Measurements from ENCODE around the gene AFAP1.

Gene AFAP1

DNA sequence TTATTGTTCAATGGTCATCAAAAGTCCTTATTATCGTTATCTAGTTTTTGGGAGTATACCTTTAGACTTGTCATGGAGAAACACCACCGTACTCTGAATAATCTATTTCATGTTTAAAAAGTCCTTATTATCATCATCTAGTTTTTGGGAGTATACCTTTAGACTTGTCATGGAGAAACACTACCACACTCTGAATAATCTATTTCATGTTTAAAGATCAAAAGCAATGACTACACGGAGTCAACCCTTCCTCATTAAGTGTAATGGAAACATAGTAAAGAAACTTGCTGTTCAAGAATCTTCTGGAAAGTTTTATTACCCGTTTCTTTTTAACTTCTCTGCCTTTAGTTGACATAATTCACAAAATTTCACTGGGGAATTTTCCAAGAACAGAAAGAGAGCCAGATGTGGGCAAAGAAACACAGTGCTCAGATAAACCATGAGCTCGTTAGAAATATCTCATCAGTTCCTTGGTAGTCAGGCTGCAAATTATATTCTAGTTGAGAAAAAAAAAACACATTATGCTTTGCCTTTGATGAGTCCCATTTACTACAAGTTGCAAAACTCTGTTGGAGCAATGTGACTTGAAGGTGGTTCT lies 158.8 kb downstream of the AFAP1 start:
- no peak for DNase-seq

GRCh38 chr4:7779432-7779768 lies 160.3 kb downstream of the AFAP1 start:
- DNase-seq: no peak

DNA sequence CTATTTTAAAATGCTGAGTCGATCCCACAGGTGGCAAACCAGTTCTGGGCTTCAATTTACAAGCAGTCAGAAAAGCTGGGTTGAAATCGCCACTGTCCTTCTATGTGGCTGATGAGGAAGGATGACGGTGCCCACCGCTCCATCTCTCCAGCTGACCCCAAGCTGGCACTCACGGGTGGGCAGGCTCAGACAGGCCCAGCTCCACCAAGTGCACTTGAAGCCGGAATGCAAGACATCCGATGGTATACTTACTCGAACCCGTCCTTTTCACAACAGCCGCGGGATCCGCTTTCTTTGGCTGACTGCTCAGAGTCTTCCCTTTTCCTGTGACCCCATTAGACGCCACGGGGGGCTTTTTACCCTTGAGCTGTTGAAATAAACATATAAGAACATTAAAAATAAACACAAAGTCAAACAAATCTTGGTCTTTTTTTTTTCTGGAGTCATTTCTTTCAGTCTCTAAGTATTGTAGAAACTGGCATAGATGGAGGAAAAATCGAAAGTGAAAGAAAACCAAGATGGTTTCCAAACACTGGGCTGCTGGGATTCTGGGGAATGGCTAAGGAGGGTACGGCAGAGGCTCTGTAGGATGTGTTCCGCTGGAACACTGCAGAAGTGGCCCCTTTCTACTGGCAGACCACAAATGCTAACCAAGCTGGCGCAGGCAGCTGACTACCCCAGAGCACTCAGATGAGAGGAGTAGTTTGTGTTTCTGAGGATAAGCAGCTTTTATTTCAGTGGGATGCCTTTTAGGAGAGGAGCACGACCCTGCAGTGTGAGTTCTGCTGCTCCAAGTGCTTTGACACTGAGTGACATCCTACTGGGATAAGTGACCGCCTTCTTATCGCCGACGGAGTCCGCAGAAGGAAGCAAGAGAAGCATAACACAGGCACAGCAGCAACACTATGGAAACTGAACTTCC lies 160.9 kb downstream of the AFAP1 start:
- DNase-seq: no peak

GRCh38 chr4:7777871-7778509 lies 161.7 kb downstream of the AFAP1 start:
- no peak for DNase-seq

GRCh38 chr4:7777017-7777710 lies 162.5 kb downstream of the AFAP1 start:
- DNase-seq: no peak

DNA sequence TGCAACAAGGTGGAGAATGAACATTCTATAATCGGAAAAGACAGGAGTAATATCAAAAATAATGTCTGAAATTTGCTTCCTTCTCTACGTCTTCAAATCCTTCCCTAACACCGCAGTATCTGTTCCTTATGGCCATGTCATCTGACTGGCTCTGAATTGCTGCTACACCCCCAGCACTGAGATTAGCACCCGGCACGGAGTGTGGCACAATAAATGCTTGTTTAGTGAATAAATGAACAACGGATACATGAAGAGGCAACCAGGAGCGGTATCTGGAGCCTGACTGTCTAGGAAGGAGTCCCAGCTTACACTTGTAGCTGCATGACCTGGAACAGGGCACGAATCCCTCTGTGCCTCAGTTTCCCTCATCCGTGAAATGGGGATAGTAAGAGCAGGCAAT lies 164.3 kb downstream of the AFAP1 start:
- no peak for DNase-seq

DNA sequence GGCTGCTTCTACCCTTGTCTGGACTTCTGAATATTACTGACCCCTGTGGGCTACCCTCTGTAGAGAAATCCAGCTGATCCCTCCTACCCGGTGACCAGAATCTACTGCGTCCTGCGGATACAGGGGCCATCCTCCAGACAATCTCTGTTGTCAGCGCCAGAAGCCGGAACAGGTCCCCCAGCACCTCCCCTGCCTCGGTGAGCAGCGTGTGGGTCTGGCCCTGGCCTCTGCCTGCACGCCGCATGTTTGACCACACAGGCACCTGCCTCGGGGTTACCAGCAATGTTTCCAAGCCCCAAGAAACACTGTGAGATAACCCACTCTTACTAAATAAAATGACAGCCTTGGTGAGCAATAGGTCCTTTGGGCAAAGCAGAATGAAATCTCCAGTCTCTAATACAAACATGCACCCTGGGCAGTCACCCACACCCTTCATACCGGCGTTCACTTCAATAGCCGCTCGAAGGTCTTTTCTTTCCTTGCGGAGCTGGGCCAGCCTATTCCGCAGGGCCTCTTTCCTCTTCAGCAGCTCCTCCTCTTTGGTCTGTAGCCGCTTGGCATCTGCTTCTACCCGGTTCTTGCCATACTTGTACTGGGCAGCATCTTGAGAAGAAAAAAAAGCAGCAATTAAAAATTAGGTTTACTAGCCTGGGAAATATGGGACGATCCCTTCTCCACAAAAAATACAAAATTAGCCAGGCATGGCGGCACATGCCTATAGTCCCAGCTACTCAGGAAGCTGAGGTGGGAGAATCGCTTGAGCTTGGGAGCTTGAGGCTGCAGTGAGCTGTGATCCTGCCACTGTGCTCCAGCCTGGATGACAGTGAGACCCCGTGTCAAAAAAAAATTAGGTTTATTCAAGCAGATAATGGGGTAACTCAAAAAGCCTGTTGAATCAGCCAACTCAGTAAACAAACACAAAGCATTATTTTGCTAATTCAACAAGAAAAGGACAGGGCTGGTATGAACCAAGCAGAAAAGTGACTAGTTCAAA lies 165.1 kb downstream of the AFAP1 start:
- DNase-seq: no peak

DNA sequence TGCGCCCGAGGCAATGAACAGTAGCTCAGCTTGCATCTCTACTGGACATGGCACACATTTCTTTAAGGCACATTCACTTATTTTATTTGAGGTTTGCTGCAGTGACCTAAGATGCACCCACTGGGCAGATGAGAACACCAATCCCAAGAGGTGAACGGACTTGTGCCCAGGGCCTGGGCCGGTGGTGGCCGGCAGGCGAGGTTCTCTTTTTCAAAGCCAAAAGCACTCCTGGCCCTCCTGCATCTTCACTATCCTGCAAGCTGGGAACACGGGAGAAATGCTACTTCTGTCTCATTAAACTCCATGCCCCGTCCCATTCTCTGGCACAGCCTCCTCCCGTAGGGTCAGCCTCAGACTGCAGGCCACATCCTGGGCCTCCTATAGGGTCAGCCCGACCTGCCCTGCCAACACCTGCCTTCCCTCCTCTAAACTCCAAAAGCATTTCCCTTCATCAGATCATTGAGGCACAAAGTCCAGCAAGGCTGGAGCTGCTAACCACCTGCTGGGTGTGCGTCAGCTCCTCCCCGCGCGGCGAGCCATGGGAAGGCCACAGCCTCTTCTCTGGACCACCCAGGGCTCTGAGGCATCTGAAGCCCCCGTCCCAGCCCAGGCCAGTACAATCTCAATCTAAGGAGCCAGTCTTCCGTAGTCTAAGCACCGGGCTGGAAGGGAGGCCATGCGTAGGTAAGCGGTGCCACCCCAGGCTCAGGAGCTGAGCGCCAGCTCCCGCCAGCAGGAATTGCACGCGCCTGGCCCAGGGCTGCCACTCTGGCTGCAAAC lies 166.1 kb downstream of the AFAP1 start:
- DNase-seq: no peak

DNA sequence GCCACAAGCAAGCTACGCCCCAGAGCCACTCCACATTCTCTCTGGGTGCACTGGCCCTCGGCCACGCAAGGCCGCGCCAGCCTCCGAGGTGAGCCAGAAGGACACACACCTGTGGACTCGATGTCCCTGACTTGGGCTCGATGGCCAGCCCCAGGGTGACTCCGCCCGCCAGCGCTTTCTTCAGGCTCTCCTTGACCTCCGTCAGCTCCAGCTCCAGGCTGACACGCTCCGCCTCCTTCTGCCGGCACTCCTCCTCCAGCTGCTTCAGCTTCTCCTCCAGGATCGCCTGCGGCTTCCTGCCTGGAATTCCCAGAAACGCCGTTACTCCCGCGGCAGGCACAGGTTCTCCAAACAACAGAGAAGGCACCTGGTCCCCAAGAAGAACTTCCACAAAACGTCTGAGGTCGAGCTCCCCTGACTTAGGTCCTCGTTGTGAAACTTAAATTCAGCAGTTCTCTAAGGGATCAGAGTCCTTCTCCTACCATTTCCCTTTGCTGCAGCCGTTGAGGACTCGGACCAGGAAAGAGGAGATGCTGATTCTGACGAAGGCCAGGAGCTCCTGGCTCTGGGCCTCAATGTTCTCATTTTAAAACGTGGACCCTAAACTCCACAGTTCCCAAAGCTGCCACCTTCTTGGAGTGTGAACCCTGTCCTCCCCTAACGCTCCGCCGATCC lies 166.8 kb downstream of the AFAP1 start:
- DNase-seq: no peak

DNA sequence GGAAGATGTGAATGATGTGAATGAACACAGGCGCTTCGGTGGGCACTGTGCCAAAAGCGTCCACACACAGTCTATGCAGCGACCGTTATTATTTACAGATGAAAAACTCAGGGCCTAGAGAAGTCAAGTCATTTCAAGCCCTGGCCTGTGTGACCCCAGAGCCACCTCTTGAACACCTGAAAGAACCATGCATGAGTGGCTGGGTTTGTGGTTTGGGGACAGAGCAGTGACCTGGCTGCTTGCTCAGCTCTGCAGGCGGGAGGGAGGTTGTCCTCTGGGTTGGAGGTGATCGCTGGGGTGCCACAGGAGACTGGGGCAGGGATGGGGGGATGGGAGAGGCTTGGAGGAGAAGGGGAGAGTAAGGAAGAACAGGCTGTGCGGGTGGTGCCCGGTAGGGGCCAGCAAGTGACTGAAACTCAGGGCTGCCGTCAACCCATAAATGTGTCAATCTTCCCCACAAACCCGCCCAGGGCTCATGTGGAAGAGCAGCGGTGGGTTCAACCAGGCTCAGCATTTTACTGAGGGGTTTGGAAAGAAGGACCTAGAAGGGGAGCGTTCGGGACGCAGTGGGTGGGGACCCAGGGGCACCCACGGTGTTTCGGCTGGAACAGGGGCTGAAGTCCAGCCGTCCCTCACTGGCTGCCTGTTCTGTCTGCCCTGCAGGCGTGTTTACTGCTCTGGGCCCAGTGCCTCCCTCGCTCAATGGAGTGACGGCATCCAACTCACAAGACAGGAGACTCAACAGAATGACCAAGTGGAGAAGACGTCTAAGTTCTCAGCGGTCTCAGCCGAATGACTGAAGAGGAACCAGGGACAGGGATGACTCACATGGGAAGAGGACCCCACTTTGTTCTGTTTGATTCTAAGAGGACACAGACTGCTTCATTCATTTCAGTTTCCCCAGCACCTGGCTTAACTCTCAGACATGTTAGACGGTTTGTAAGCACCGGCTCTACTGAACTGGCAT lies 167.8 kb downstream of the AFAP1 start:
- no peak for DNase-seq

DNA sequence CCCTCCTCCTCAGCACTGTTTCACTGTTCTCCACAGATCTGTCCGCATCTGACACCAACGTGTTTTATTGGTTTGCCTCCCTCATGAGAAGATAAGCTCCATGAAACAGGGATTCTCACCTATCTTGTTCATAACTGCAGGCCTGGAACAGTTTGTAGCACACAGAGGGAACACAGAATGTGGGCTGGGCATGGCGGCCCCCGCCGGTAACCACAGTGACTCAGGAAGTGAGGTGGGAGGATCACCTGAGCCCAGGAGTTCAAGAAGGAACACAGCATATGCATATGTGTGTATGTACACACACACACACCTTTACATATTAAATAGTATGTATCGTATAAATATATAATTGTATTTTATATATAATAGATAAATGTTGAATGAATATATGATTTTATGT lies 168.6 kb downstream of the AFAP1 start:
- no peak for DNase-seq

DNA sequence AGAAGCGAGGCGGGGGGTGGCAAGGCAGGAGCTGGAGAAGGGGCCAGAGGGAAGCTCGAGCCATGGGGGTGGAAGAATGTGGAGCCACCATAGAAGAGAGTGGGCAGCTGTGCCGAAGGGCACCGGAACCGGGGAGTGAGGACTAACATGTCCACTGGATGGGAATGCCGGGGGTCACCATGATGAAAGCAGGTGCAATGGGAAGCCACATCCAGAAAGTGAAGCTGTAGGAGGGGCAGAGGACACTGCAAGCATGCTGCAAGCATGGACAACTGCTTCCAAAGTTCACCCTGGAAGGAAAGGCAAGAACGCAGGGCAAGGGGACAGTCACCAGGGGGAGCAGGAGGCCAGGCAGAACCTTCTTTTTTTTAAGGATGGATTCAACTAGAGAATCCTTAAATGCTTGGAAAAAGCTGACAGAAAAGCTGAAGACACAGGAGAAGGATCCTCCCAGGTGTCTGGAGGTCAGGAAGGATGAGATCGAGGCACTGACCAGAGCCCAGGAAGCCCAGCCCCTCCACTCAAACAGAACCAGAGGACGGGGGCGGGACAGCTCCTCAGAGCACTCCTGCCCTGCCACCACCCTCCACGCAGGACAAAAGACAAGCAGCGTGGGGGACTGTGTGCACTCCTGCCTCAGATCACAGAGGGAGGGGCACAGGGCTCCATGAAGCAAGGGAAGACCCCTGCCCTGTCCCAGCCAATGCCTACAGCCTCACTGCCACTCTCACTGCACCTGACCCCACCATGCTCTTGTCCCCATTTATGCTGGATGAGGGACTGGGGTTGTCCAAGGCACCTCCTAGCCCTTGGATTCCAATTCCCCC lies 169.2 kb downstream of the AFAP1 start:
- DNase-seq: no peak

DNA sequence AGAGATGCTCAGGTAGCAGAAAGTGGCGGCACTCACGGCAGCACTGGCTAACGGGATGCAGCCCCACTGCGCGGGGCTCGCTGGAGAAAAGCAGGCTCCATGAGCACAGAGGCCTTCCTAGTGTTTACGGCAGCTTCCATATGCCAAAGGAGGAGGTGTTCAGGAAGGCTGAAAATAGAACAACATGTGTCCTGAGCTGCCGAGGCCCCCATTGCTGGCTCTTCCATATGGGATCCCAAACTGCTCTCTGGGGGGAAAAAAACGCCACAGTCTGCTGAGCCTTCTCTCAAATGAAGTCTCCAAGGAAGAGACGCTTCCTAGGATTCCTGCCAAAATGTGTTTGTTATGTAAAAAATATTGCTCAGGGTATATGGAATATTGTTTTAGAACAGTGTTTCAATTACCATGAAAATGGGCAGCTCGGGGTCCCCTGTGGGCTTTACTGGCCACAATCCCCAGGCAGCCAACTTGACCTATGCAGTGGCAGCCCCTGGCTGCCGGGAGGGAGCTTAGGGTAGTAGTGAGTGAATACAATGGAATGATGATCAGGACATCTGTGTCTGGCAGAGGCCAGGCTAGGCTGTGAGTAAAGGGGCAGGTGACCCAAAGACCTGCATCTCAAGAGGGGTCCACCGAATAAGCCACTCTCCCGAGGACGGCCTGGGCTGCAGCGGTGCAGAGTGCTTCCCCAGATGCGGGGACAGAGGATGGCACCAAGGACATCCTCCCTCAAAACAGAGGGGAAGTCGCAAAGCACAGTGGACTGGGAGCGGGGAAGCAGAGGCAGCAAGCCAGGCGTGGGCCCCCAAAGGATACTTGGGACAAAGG lies 170.1 kb downstream of the AFAP1 start:
- DNase-seq: no peak

DNA sequence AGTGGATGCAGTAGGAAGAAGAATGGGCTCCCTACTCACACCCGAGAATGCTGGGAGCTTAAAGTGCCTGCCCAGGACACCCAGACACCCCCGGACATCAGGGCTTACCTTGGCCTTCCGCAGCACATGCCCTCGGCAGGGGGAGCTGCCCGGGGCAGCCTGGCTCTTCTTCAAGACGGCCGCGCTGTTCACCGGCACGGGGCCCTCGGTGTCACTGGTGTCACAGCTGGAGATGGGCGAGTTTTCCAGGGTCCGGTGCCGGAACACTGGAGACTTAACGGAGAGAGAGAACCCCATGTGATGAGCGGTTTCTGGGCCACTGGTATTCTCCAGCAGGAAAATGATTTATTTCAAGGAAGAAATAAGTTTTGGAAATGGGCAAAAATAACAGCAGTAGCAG lies 170.9 kb downstream of the AFAP1 start:
- DNase-seq: no peak

DNA sequence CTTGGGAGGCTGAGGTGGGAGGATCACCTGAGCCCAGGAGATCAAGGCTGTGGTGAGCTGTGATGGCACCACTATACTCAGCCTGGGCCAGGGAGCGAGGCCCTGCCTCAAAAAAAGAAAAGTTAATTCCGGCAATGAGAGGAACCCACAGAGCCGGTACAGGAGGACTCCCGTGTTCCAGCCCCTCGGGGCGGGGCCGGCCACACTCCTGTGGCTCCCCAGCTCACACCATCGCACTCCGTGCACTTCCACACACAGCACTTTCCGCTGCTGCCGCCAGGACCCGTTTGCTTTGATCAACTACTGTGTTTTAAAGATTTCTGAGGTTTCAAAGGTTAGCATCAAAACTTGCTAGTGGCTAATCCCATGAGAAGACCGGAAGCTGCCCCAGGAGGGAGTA lies 171.7 kb downstream of the AFAP1 start:
- no peak for DNase-seq

DNA sequence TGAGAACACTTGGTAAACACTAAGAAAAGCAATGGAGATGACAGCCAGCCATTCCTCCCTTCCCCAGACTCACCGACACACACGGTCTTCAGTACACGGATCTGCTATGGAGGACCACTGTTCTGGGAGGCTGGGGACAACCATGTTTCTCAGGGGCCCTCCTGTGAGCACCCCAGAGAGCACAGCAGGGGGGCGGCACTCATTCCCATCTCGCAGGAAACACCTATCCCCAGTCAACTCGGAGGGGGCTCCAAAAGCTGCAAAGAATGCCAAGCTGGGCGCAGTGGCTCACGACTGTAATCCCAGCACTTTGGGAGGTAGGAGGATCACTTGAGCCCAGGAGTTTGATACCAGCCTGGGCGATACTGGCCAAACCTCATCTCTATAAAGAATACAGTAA lies 172.1 kb downstream of the AFAP1 start:
- DNase-seq: no peak

DNA sequence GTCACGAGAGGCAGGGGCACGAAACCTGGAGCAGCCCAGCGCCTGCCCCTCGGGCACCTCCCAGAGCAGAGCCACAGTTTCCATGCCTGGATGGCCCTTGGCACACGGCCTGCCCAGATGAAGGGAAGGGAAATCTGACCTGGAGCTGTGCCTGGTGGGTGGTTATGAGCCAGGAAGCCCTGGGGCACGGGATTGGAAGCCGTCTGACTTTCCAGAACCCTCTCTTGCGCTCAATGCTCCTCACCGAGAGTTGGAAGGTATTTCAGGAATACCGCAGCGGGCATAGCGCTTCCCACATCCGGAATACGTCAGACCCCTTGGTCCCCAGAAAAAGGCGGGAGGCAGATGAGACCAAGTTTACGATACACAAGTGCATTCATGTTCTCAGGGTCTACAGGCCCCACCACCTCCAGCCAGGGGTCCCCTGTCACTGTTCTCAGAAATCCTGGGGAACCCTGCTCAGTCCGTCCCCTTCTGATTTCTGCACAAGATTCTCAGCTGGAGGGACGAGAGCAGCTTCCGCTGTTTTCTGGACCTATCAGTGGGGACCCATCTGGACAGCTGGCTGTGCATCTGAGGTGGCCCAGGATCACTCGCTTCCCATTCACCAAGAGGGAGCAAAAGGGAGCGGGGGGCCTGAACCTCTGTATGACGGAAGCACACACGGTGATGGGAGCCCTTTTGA lies 172.9 kb downstream of the AFAP1 start:
- no peak for DNase-seq
